GM21528 (cell line): ENCODE data around the gene HERPUD1.
"Not testable (repeated sequence)": the region's sequence is repeated elsewhere in the genome, so short reads cannot be mapped to it uniquely, and the experiment has no call there.

Experiments
- ATAC-seq: cut with Tn5 transposase; IDR thresholded peaks from one replicate; pipeline ENCODE4 v1.9.1; 2021; ENCODE audit warnings: mild to moderate bottlenecking, moderate library complexity; ENCODE audit not compliant: unreplicated experiment, low FRiP score

HERPUD1 gene

GRCh38 chr16:56933828-56934598 lies 2.1 kb downstream of the HERPUD1 start:
- ATAC-seq: no peak

DNA sequence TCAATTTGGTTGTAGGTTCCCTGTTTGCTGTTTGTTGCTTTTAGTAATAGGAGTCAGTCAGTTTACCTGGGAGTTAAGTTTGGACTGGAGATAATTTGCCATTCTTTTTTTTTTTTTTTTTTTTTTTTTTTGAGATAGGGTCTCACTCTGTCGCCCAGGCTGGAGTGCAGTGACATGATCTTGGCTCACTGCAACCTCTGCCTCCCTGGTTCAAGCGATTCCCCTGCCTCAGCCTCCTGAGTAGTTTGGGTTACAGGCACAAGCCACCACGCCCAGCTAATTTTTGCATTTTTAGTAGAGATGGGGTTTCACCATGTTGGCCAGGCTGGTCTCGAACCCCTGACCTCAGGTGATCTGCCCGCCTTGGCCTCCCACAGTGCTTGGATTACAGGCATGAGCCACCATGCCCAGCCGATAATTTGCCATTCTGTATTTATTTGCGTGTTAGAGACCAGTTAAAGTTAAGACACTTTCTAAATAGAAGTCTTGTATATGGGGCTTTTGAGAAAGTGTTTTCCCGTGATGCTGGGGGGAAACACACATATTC lies 2.7 kb downstream of the HERPUD1 start:
- not testable (repeated sequence) for ATAC-seq

DNA sequence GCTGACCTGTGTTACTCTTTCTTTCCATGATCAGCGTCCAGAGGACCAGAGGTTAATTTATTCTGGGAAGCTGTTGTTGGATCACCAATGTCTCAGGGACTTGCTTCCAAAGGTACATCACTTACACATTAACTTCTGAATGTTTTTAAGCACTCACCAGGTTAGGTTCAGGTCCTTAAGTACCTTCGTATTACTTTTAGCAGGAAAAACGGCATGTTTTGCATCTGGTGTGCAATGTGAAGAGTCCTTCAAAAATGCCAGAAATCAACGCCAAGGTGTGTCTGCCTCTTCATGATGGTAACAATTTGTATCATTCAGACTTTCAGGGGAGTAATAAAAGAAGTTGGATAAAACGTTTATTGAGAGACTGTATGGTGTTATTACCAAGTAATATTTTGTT lies 3.3 kb downstream of the HERPUD1 start:
- no peak for ATAC-seq

DNA sequence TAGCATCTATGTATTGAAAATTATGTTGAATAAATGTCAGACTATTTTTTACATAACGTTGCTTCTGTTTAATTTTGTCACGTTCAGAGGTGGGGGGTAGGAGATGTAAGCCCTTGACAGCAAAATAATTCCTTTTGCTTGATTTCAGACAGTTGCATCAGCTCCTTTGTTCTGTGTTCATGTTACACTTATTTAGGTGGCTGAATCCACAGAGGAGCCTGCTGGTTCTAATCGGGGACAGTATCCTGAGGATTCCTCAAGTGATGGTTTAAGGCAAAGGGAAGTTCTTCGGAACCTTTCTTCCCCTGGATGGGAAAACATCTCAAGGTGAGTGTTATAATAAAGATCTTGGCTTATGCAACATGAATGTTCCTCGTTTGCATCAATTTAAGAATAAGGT lies 4.5 kb downstream of the HERPUD1 start:
- ATAC-seq: no peak

DNA sequence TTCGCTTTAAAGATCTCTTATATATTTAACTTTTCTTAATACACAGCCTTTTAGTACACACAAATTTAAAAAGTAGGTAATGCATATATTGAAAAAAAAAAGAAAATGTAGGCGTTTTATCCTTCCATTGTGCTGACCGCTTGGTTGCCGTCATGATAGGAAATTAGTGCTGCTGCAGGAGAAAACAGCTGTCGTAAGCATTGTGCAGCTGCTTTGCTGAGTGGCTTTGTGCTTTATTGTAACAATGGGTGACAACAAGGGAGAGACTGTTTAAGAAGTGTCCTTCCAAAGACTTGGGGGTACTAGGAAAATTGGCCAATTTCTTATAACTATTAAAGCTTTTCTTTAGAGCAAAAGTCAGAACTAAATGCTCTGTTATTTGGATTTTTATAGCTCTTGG lies 5.0 kb downstream of the HERPUD1 start:
- ATAC-seq: no peak

- ATAC-seq: no peak
Measured at GRCh38 chr16:56938664-56939513, 6.9 kb downstream of the HERPUD1 start.

GRCh38 chr16:56939801-56940200 lies 7.9 kb downstream of the HERPUD1 start:
- no peak for ATAC-seq

DNA sequence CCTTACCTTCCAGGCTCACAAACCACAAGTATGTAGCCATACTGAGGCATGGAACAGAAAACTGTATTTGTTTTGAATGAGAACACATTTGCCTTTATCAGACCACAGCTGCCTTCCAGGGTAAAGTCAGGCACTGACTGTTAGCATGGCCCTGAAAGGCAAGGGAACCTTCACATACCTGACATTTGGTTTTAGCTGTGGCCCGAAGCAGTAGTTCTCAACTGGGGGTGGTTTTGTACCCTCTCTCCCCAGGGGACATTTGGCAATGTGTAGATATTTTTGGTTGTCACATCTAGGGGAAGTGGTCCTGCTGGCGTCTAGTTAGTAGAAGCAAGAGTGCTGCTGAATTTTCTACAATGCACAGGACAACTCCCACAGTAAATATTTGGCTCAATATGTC lies 9.2 kb downstream of the HERPUD1 start:
- ATAC-seq: no peak

DNA sequence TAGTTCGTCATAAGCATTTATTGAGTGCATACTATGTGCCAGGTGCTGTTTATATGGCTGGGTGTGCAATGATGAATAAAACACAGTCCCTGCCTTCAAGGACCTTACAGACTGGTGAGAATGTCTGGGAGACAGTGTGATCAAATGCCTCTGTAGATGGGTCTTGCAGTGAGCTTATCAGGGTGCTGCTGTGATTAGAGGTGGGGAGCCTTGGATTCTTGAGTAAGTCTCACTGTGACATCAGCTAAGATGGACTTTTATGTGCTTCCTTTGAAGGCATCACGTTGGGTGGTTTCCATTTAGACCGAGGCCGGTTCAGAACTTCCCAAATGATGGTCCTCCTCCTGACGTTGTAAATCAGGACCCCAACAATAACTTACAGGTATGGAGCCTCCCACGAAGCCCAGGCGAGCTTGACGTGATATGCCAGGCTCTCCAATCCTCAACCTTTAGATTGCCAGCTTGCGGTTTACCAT lies 10.0 kb downstream of the HERPUD1 start:
- ATAC-seq: no peak

DNA sequence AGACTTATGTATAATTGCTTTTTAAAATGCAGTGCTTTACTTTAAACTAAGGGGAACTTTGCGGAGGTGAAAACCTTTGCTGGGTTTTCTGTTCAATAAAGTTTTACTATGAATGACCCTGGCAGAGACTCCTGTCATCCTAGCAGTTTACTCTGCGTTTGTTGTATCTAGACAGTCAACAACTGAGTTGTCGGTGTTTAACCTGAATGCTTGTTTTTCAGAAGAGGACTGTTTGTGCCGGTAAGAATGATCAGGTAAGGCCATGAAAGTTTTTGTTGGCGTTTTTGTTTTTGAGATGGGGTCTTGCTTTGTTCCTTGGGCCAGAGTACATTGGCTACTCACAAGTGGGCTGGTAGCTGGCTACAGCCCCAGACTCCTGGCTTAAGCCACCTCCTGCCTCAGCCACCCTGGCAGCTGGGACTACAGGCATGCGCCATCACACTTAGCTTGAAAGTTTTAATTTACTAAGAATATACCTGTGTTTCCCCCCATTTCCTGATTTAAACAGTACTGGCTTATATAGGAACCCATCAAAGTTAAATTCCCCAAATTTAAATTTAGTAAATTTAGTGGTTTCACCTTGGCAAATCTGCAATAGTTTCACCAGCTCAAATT lies 11.9 kb downstream of the HERPUD1 start:
- no peak for ATAC-seq

DNA sequence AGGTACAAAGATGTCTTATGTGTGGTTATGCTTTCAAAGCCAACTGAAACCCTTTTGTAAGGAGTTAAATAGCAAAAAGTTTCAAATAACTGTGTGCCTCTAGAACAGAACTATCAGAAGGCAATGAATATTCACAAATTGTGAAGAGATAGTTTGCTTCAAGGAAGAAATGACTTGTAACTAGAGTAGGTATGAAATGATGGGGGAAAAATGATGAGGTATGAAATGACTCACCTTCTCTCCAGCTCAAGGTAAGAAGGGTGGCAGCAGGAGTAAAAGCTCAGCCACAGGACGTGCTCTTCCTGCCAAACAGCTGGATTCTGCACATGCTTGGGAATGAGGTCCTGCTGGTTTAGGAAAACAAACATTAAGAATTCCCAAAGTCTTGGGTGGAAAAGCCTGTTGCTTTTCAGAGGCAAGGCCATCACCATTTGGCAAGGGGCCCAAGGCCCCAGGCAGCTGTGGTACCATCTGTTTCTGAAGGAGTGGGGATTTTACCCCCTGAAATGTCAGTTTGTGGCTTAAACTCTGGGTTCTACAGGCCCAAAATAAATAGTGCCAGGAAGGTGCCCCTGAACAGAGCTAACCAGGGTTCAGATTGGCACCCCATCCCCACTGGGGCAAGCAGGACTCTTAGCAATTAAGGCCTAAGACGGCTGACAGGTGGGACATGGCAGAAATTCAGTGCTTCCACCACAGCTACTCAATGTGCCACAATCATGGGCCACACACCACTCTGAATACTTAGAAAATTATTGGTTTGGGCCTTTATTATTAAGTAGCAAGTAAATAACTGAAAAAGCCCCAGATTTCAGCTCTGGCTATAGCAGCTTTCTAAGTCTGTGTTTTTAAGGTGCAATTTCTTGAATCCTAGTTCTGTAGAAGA lies 13.3 kb downstream of the HERPUD1 start:
- no peak for ATAC-seq

GRCh38 chr16:56945847-56946527 lies 14.0 kb downstream of the HERPUD1 start:
- ATAC-seq: no peak

DNA sequence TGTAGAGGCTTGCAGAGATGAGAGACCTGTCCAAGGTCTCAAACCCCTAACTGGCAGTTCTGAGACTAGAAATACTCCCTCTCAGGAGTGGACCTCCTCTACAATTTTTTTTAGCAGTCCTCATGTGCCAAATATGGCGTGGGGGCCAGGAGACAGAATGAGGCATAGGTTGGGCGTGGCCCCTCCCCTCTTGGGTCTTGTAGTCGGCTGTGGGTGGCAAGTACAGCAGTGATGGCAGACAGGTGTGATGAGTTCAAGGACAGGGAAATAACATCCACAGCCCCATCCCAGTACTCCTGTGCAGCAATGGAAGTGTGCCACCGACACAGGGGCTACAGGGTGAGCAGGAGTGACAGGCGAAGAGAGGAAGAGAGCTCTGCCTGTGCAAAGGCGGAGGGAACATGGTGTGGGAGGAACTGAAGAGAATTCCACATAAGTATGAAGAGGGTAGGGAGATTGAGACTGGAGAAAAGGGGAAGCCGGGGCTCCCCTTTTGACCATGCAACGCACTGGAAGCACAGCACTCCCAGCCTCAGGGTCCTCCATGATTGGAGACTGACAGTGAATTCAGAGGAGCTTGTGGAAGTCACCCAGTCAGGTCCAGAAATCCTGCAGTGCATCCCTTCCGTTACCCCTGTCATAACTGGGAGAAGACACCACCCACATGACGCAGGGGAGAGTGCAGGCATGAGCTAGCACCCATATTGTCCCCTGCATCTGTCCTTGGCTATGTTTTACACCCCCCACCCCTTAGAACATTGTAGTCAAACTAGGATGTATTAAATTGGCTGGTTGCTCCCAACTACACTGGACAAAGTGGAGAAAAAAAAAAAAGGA lies 15.0 kb downstream of the HERPUD1 start:
- ATAC-seq: no peak

DNA sequence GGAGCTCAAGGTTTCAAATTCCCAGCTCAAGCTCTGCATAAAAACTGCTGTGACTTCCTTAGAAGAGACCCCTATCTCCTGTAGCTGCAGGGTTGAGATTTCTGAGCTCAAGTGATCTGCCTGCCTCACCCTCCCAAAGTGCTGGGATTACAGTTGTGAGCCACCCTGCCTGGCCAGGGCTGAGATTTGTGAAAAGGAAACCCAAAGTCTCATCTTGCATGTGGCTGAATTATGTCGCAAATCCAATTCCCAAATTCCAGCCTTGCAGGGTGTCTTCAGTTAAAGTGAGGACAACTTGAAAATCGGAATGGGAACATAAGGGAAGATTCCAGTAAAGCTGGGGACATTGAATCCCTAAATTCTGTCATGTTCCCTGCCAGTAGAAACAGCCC lies 15.7 kb downstream of the HERPUD1 start:
- ATAC-seq: no peak

GRCh38 chr16:56948234-56948633 lies 16.3 kb downstream of the HERPUD1 start:
- ATAC-seq: no peak

GRCh38 chr16:56950051-56950450 lies 18.1 kb downstream of the HERPUD1 start:
- no peak for ATAC-seq

GRCh38 chr16:56950455-56950854 lies 18.5 kb downstream of the HERPUD1 start:
- ATAC-seq: no peak

GRCh38 chr16:56950881-56951771 lies 19.2 kb downstream of the HERPUD1 start:
- ATAC-seq: no peak
